Type B pancreatic cell (in vitro differentiated cells): ENCODE results near the gene AKT2. TPM values are rescaled to one million over a fixed set of nuclear protein-coding genes. Genes with fewer than 3 reads are reported as not detected.

Experiments used
- DNase-seq: peaks from one replicate; pipeline ENCODE4 v3.0.0; 2021; ENCODE audit warnings: mixed read lengths; ENCODE audit not compliant: unreplicated experiment; ENCODE audit errors: extremely low spot score
- H3K27ac Mint-ChIP-seq: 2 replicates; pipeline ENCODE4 v1.8.0; 2021; ENCODE audit warnings: mild to moderate bottlenecking, mixed read lengths
- H3K27me3 Mint-ChIP-seq: 2 replicates; pipeline ENCODE4 v1.8.0; 2021; ENCODE audit warnings: mixed read lengths
- H3K36me3 Mint-ChIP-seq: 2 replicates; pipeline ENCODE4 v1.8.0; 2021; ENCODE audit warnings: mixed read lengths
- H3K4me1 Mint-ChIP-seq: one replicate; pipeline ENCODE4 v1.8.0; 2021; ENCODE audit warnings: mixed read lengths; ENCODE audit not compliant: unreplicated experiment
- H3K4me3 Mint-ChIP-seq: 2 replicates; pipeline ENCODE4 v1.8.0; 2021; ENCODE audit warnings: mild to moderate bottlenecking, mixed read lengths
- H3K9me3 Mint-ChIP-seq: 2 replicates; pipeline ENCODE4 v1.8.0; 2021; ENCODE audit warnings: mixed read lengths
- total RNA-seq: library from RNA; stranded (reverse); gene quantifications from 2 replicates; pipeline ENCODE4 v1.2.1, GENCODE V29; 2021; ENCODE audit warnings: low replicate concordance
- TF ChIP-seq, protein P1 (sequence below): fragments of 200-600 bp; sonication (generic); conservative IDR thresholded peaks from 2 replicates; pipeline ENCODE4 v1.5.0; 2021; ENCODE audit warnings: antibody characterized with exemption, mild to moderate bottlenecking

Gene AKT2
- total RNA-seq, 1 donor from 2014 or later = 149 TPM

DNA sequence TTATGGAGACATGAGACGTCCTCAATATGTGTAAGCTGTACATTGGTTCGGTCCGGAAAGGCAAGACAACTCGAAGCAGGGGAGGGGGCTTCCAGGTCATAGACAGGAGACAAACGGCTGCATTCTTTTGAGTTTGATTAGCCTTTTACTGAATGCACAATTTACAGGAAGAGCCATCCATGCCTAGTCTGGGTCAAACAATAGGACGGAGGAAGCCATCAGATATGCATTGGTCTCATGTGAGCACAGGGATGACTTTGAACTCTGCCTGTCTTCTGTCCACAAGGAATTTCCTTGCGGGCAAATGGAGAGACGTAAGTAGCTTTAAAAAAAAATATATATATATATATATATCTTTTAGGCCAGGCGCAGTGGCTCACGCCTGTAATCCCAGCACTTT is 56.8 kb downstream of the AKT2 start:
- H3K27ac Mint-ChIP-seq = no peak overlapping the region
- no peak overlapping the region for H3K4me3 Mint-ChIP-seq
- peaks cover 6% of the 10 kb centered on the region for H3K36me3 Mint-ChIP-seq
- H3K27me3 Mint-ChIP-seq = peaks cover 28% of the 10 kb centered on the region
- H3K4me1 Mint-ChIP-seq = peaks cover 16% of the 10 kb centered on the region
- no peaks in the 10 kb centered on the region for H3K9me3 Mint-ChIP-seq
- TF ChIP-seq, protein P1, sequence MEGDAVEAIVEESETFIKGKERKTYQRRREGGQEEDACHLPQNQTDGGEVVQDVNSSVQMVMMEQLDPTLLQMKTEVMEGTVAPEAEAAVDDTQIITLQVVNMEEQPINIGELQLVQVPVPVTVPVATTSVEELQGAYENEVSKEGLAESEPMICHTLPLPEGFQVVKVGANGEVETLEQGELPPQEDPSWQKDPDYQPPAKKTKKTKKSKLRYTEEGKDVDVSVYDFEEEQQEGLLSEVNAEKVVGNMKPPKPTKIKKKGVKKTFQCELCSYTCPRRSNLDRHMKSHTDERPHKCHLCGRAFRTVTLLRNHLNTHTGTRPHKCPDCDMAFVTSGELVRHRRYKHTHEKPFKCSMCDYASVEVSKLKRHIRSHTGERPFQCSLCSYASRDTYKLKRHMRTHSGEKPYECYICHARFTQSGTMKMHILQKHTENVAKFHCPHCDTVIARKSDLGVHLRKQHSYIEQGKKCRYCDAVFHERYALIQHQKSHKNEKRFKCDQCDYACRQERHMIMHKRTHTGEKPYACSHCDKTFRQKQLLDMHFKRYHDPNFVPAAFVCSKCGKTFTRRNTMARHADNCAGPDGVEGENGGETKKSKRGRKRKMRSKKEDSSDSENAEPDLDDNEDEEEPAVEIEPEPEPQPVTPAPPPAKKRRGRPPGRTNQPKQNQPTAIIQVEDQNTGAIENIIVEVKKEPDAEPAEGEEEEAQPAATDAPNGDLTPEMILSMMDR = no peak
- DNase-seq = no peak

DNA sequence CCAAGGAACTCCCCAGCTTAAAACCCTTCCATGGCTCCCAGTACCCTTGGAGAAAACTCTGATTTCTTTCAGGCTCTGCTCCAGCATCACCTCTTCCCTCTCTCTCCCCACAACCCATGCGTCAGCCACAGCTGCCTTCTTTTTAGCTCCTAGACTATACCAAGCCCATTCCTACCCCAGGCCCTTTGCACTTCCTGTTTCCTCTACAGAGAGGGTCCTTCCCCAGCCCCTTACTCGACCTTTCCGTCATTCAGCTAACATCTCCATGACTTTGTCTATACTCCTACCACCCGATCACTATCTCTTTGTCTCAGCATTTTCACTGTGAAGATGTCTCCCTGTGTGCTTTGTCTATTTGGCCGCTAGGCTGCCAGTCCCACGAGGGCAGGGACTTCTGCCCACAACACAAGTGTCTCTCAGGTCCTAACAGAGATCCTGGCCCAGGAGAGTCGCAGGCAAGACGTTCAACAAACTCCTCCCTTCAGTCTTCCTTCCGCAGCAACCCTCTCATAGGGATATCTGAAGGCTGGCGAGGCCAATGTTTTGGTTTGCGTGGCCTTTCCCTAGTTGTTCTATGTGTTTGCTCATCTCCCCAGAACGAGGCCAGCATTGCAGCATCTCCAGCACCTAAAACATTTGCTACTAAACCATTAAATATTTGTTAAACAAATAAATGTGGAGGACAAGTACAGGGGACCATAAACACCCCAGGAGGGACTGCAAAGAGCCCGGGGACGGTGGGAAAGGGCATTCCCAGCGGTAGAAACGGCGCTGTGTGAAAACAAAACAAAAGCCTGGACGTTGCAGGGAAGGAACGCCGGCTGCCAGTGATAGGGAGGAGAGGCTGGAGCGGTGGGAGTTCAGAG is 59.5 kb downstream of the AKT2 start:
- Mint-ChIP-seq H3K4me3 (peak overlapping the region; percentile 23), H3K9me3 (peaks cover 6% of the 10 kb centered on the region), H3K4me1 (peaks cover 4% of the 10 kb centered on the region), H3K27me3 (peaks cover 46% of the 10 kb centered on the region), H3K27ac (peak overlapping the region; percentile 47), H3K36me3 (peaks cover 10% of the 10 kb centered on the region)
- DNase-seq = no peak
- TF ChIP-seq, protein P1 = no peak

DNA sequence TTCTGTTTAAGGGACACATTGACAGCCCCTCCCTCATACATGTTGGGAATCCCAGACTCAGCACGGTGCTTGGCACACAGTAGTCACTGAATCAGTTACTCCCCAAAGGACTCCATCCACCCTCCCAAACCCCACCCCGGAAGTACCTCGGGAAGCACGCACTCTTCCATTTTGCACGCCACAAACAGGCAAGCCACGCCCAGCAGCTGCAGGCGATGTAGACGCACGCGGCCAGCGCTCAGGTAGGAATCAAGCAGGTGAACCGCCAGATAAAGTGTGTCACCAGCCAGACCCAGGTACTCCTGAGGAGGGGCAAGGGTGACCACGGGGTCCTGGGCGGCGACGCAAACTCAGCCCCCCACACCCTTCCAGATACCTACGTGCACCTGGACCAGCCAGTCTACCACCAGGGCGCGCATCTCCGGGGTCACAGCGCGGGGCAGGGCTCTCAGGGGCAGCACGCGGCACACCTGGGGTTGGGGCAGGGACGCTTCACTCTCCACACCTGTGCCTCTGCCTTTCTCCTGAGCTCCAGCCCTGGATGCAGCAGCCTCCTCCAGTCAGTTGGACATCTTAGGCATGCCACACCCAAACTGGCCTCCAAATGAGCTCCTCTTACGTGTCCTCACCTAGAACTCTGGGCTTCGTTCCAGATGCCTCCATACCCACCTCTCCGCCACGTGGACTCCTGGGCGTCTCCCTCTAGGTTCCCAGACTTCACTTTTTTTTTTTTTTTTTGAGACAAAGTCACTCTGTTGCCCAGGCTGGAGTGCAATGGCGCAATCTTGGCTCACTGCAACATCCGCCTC is 60.6 kb downstream of the AKT2 start:
- no peak overlapping the region for H3K27ac Mint-ChIP-seq
- peak; percentile 66 for DNase-seq

DNA sequence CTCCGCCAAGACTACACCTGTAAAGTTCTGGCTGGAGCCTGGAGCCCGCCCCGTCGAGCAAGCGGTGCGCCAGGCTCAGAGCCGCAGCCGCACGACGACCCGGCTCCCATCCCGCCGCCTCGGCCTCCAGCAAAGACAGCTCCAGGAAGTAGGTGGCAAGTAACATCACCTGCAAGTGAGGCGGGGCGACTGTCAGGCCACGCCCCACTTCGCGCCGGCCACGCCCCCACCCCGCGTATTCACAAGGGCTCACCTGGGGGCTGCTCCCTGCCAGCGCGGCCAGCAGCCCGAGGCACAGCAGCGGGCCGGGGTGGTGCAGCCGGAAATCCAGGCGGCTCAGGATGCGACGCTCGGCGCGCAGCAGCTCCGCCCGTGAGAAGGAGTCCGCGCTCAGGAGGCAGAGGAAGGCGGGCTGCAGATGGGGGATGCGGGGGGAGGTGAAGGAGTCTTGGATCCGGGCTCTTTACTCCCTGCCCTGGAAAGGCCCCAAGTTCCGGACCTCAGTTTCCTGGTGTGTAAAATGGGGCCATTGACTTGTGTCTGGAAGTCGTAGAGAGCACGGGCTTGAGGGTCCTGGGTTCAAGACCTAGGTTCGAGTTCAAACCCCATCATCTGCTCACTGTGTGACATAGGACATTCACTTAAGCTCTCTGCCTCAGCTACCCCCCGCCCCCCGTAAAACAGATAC is 61.9 kb downstream of the AKT2 start:
- H3K27me3 Mint-ChIP-seq = peaks cover 70% of the 10 kb centered on the region
- no peak overlapping the region for H3K4me3 Mint-ChIP-seq
- TF ChIP-seq, protein P1 = no peak
- peak; percentile 72 for DNase-seq
- H3K36me3 Mint-ChIP-seq = peaks cover 10% of the 10 kb centered on the region
- H3K27ac Mint-ChIP-seq = no peak overlapping the region
- peaks cover 6% of the 10 kb centered on the region for H3K9me3 Mint-ChIP-seq
- H3K4me1 Mint-ChIP-seq = peaks cover 4% of the 10 kb centered on the region

More for the DNA sequence above, 60.6 kb downstream of the AKT2 start:
- TF ChIP-seq, protein P1 = no peak
- Mint-ChIP-seq H3K4me3 (no peak overlapping the region), H3K36me3 (peaks cover 10% of the 10 kb centered on the region), H3K27me3 (peaks cover 57% of the 10 kb centered on the region), H3K4me1 (peaks cover 4% of the 10 kb centered on the region), H3K9me3 (peaks cover 6% of the 10 kb centered on the region)

DNA sequence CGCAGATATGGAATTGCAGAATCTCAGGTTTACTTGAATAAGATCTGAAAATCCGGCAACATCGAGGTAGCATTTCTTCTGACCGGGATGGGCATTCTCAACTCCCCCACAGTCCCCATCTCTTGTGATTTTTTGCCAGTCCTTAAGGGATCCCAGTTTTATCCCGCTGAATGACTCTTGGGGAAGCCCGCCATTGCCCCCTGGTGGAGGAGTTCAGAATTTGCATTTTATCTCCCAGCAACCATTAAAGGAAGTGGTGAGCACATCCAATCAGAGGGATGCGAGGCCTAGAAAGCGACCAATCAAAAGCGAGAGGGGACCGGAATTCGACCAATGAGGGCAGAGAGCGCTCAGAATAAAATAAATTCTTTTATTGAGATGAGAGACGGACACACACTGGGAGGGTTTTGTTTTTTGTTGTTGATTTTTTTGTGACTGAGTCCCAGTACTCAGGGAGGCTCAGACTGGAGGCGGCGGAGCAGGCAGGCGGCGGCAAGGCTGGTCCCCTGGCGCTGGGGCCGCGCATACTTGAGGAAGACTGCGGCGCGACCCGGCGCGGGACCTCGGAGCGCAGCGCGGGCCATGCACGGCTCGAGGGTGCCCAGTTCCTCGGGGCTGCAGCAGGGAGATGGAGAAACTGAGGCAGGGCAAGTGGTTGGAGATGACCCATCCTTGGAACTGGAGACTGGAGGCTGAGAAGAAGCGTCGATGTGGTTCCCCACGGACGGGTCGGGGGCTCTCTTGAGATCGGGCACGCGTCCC is 63.1 kb downstream of the AKT2 start:
- Mint-ChIP-seq H3K27me3 (peaks cover 74% of the 10 kb centered on the region), H3K36me3 (peaks cover 10% of the 10 kb centered on the region), H3K4me3 (peak overlapping the region; percentile 51), H3K9me3 (peaks cover 6% of the 10 kb centered on the region), H3K4me1 (peaks cover 4% of the 10 kb centered on the region), H3K27ac (peak overlapping the region; percentile 13)
- peak; percentile 71 for DNase-seq
- TF ChIP-seq, protein P1 = peak; percentile 85
